ENCODE results near the gene BNC2. TPM values are rescaled to one million over a fixed set of nuclear protein-coding genes. Genes with fewer than 3 reads are reported as not detected.

The BNC2 gene
- total RNA-seq, 1 experiment from 2014 or later, result 0.20 TPM

DNA sequence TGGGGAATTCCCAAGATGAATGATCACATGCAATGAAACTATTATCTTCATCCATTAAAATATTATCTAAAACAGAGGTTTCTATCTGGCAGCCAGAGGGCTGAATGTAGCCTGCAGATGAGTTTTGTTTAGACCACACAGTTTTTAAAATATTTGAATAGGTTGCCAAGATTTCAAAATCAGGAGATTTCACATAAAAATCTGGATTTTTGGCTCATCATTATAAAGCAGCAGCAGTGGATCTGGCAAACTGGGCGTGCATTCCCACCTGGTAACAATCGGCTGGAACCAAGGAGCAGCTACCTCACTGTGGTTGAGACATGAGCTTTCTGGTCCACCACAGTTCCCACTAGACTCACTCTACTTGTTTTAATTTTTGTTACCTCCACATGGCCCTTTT is 155.1 kb downstream of the BNC2 start:
- no TSS peak for BruUV-seq (replicated peaks)
- DNase-seq, result no peak
- intact Hi-C loops (cut with micrococcal nuclease; ENCODE audit: unreplicated experiment), result no loop called here
- Mint-ChIP-seq H3K4me3 (ENCODE audit: unreplicated experiment) (no peak overlapping the region), H3K27ac (ENCODE audit: unreplicated experiment) (no peak overlapping the region), H3K9me3 (ENCODE audit: unreplicated experiment) (no peaks in the 10 kb centered on the region), H3K36me3 (ENCODE audit: insufficient read depth, unreplicated experiment) (no peaks in the 10 kb centered on the region), H3K4me1 (ENCODE audit: low read depth, unreplicated experiment) (no peaks in the 10 kb centered on the region), H3K27me3 (ENCODE audit: insufficient read depth, unreplicated experiment) (no peaks in the 10 kb centered on the region)
- Histone ChIP-seq H3K27me3 (replicated peaks; ENCODE audit: control insufficient read depth, insufficient read depth, low read length) (no peaks in the 10 kb centered on the region), H3K9me3 (no peaks in the 10 kb centered on the region), H3K4me1 (no peaks in the 10 kb centered on the region), H3K4me3 (ENCODE audit: low read depth, low read length) (no peak overlapping the region), H3K36me3 (ENCODE audit: control insufficient read depth, insufficient read depth, low read length) (no peaks in the 10 kb centered on the region)
- ChIA-PET CTCF (no interaction called here), POLR2A (no interaction called here)
- no peak for TF ChIP-seq CTCF (IDR thresholded peaks at IDR 0.05; ENCODE audit: insufficient read depth in 1 of 2, low read depth in 1 of 2, low read length in 1 of 2, severe bottlenecking in 1 of 2, unreplicated experiment in 1 of 2)

DNA sequence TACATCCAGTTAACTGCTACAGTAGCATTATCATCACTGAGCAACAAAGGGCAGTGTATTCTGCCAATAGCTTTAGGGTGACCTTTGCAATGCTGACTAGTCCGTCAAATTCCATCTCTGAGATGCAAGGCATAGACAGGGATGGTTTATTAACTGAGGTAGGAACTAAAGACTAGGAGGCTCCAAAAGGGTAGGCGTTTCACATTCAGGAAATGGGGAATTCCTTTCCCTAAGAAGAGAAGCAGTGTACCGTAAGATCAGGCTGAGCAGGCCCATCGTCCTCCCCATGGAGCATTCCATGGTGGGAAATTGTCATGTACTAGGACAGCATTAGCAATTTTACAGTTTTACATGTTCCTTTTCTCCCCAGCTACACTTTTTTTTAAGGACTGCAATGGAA is 157.7 kb downstream of the BNC2 start:
- no peak for TF ChIP-seq CTCF (IDR thresholded peaks at IDR 0.05; ENCODE audit: insufficient read depth in 1 of 2, low read depth in 1 of 2, low read length in 1 of 2, severe bottlenecking in 1 of 2, unreplicated experiment in 1 of 2)
- Mint-ChIP-seq H3K27me3 (ENCODE audit: insufficient read depth, unreplicated experiment) (peaks cover 4% of the 10 kb centered on the region), H3K27ac (ENCODE audit: unreplicated experiment) (no peak overlapping the region), H3K4me3 (ENCODE audit: unreplicated experiment) (no peak overlapping the region), H3K4me1 (ENCODE audit: low read depth, unreplicated experiment) (no peaks in the 10 kb centered on the region), H3K9me3 (ENCODE audit: unreplicated experiment) (no peaks in the 10 kb centered on the region), H3K36me3 (ENCODE audit: insufficient read depth, unreplicated experiment) (no peaks in the 10 kb centered on the region)
- no peak for DNase-seq
- ChIA-PET CTCF (no interaction called here), POLR2A (no interaction called here)
- Histone ChIP-seq H3K9me3 (no peaks in the 10 kb centered on the region), H3K27me3 (replicated peaks; ENCODE audit: control insufficient read depth, insufficient read depth, low read length) (no peaks in the 10 kb centered on the region), H3K4me1 (no peaks in the 10 kb centered on the region), H3K4me3 (ENCODE audit: low read depth, low read length) (no peak overlapping the region), H3K36me3 (ENCODE audit: control insufficient read depth, insufficient read depth, low read length) (no peaks in the 10 kb centered on the region)
- BruUV-seq (replicated peaks), result no TSS peak
- intact Hi-C loops (cut with micrococcal nuclease; ENCODE audit: unreplicated experiment), result no loop called here

DNA sequence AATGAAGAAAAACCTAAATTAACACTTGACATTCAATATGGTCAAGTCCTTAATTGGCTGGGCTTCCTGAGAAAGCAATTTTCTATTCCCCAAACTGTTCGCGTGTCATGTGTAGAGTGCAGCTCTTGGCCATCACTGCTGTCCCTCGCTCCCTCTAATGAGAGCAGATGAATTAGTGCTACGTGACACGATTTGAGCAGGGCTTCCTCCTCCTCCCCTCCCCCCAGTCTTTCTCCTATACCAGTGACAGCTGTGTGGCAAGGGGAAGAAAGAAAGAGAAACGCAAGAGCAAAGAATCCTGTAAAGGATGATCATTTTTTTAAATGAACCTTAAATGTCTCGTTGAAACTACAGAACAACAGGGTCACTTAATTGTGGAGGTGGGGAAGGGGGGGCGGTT is 159.6 kb downstream of the BNC2 start:
- POLR2A ChIA-PET, result no interaction called here
- Mint-ChIP-seq H3K27ac (ENCODE audit: unreplicated experiment) (no peak overlapping the region), H3K4me3 (ENCODE audit: unreplicated experiment) (no peak overlapping the region), H3K9me3 (ENCODE audit: unreplicated experiment) (no peaks in the 10 kb centered on the region), H3K27me3 (ENCODE audit: insufficient read depth, unreplicated experiment) (peaks cover 7% of the 10 kb centered on the region), H3K4me1 (ENCODE audit: low read depth, unreplicated experiment) (no peaks in the 10 kb centered on the region), H3K36me3 (ENCODE audit: insufficient read depth, unreplicated experiment) (no peaks in the 10 kb centered on the region)
- H3K4me1 ChIP-seq, result no peaks in the 10 kb centered on the region
- no TSS peak for BruUV-seq (replicated peaks)
- TF ChIP-seq CTCF (IDR thresholded peaks at IDR 0.05; ENCODE audit: insufficient read depth in 1 of 2, low read depth in 1 of 2, low read length in 1 of 2, severe bottlenecking in 1 of 2, unreplicated experiment in 1 of 2), result no peak
- intact Hi-C loops (cut with micrococcal nuclease; ENCODE audit: unreplicated experiment), result no loop called here
- no peak overlapping the region for H3K4me3 ChIP-seq (ENCODE audit: low read depth, low read length)
- no peak for DNase-seq
- no peaks in the 10 kb centered on the region for H3K27me3 ChIP-seq (replicated peaks; ENCODE audit: control insufficient read depth, insufficient read depth, low read length)
- H3K36me3 ChIP-seq (ENCODE audit: control insufficient read depth, insufficient read depth, low read length), result no peaks in the 10 kb centered on the region
- CTCF ChIA-PET, result no interaction called here
- H3K9me3 ChIP-seq, result no peaks in the 10 kb centered on the region

Measured in Caco-2 (cell line).